HEK293 (cell line): Measurements from ENCODE around the gene SMAD7.

Source experiments
- CTCF ChIP-seq: fragments of 450-650 bp; formaldehyde crosslinking; IDR thresholded peaks from 2 replicates; pipeline ENCODE4 v1.5.1; 2016; ENCODE audit warnings: missing biosample characterization, missing genetic modification characterization
- ZNF132 ChIP-seq: fragments of 450-650 bp; formaldehyde crosslinking; IDR thresholded peaks from 2 replicates; pipeline ENCODE4 v1.5.1; 2017; ENCODE audit warnings: missing biosample characterization, missing genetic modification characterization, borderline replicate concordance
- ZNF660 ChIP-seq: fragments of 450-650 bp; IDR thresholded peaks from 2 replicates; pipeline ENCODE4 v1.5.1; 2018; ENCODE audit warnings: missing biosample characterization, mild to moderate bottlenecking, missing genetic modification characterization

GRCh38 chr18:48939205-48940097 is 11.3 kb downstream of the SMAD7 start:
- TF ChIP-seq CTCF (tag by site-specific recombination) (no peak), ZNF660 (no peak), ZNF132 (tag by site-specific recombination) (no peak)
